GM12865 (cell line): ENCODE results near the gene FAM193A.
"Not testable (repeated sequence)": the region's sequence is repeated elsewhere in the genome, so short reads cannot be mapped to it uniquely, and the experiment has no call there.

Experiments used
- DNase-seq: peaks from one replicate; pipeline ENCODE4 v3.0.0; 2010; ENCODE audit warnings: low read depth
- H3K4me3 ChIP-seq: 2 replicates; pipeline ENCODE4 v1.5.1; 2011; ENCODE audit warnings: mild to moderate bottlenecking, low read depth, low read length, control low read depth
- TF ChIP-seq, protein P1 (sequence below): IDR thresholded peaks from 2 replicates; pipeline ENCODE4 v1.5.1; 2011; ENCODE audit warnings: low read length, control low read depth, low read depth, inconsistent platforms; ENCODE audit not compliant: insufficient read depth; ENCODE audit errors: missing control alignments

The FAM193A gene

GRCh38 chr4:2507259-2507658 lies 29.2 kb upstream of the FAM193A start:
- H3K4me3 ChIP-seq: no peak overlapping the region
- TF ChIP-seq, protein P1, sequence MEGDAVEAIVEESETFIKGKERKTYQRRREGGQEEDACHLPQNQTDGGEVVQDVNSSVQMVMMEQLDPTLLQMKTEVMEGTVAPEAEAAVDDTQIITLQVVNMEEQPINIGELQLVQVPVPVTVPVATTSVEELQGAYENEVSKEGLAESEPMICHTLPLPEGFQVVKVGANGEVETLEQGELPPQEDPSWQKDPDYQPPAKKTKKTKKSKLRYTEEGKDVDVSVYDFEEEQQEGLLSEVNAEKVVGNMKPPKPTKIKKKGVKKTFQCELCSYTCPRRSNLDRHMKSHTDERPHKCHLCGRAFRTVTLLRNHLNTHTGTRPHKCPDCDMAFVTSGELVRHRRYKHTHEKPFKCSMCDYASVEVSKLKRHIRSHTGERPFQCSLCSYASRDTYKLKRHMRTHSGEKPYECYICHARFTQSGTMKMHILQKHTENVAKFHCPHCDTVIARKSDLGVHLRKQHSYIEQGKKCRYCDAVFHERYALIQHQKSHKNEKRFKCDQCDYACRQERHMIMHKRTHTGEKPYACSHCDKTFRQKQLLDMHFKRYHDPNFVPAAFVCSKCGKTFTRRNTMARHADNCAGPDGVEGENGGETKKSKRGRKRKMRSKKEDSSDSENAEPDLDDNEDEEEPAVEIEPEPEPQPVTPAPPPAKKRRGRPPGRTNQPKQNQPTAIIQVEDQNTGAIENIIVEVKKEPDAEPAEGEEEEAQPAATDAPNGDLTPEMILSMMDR: no peak
- no peak for DNase-seq

- DNase-seq: no peak
- H3K4me3 ChIP-seq: no peak overlapping the region
- TF ChIP-seq, protein P1: no peak
Observed at GRCh38 chr4:2507855-2508254, 28.6 kb upstream of the FAM193A start.

DNA sequence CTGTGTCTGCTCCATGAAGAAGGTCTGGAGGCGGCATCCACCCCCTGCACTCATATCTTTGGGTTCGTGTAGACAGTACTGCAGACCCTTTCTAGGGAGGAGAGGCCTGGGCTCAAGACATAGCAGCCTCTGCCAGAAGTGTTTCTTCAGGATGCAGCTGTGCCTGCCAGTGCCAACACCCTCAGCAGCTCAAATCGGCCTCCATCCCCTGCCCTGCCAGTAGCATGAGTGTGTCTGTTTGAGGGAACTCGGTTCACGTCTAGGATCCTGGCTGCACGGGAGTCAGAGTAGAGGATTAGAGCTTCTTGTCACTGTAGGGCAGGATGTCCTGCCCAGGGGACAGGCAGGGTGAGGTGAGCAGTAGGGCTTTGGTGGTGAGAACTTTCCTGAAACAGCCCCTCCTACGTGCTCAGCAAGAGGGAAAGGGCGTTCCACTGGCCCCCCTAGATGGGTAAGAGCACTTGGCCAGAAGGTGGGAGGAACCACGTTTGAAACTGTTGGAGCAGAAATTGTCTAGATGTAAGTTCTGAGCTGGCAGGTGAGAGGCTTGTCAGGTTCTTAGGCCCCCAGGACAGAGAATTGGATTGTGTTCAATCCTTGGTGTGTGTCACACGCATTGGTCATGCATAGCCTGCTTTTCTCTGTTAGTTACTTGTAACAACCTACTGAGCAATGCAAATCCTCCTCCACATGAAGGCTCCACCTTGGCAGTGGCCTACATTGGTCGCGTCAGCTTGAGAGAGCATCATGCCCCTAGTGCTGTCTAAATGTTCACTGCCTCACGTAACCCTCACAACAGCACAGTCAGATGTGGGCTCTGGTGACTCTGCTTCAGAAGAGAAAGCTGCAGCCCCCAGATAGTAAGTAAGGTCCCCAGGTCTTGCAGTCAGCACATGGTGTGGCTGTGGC lies 25.8 kb upstream of the FAM193A start:
- TF ChIP-seq, protein P1: no peak
- DNase-seq: no peak

DNA sequence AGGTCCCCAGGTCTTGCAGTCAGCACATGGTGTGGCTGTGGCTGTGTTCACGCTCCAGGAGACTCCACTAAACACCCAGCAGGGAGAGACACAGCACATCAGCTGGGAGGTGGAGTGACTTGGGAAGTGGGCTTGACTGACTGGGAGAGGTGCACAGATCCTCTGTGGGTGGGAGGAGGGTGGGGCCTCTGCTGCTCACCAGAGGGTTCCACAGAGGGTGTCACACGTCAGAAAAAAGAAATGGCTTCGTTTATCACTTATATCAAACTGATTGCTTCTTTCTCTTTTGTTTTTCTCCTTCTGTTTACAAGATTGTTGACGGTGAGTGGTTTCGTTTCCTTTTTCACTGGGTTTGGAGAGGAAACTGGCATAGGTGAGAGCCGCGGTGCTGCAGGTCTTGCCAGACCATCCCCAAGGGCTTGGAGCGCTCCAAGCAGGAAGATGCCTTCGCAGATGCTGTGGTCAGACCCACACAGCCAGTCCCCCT lies 24.8 kb upstream of the FAM193A start:
- H3K4me3 ChIP-seq: no peak overlapping the region
- TF ChIP-seq, protein P1: no peak
- peak; percentile 57 for DNase-seq

More for the DNA sequence above, 25.8 kb upstream of the FAM193A start:
- no peak overlapping the region for H3K4me3 ChIP-seq

- TF ChIP-seq, protein P1: no peak
- H3K4me3 ChIP-seq: no peak overlapping the region
- no peak for DNase-seq
Observed at GRCh38 chr4:2512396-2513135, 23.9 kb upstream of the FAM193A start.

- DNase-seq, H3K4me3 ChIP-seq: not testable (repeated sequence)
Observed at GRCh38 chr4:2514193-2514592, 22.3 kb upstream of the FAM193A start.

DNA sequence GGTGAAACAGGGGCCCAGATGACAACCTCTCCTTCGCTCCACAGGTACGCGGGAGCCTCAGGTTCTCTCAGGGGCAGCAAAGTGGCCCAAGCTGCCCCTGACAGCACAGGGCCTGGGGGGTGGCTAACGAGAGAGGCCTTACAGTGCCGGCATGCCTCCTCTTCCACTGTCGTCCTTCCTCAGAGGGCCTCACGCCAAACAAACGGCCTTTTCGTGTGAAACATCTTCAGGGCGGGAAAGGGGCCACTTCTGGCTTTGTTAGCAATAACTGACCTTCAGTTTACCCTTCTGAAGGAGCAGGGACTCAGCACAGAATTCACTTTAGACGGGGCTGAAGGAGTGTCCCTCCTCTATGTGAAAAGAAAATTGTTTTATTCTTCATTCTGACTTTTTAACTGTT lies 21.5 kb upstream of the FAM193A start:
- not testable (repeated sequence) for DNase-seq, H3K4me3 ChIP-seq
